Measurements from ENCODE around the gene PEX7. TPM values are rescaled to one million over a fixed set of nuclear protein-coding genes. Genes with fewer than 3 reads are reported as not detected.
"Not testable (repeated sequence)": the region's sequence is repeated elsewhere in the genome, so short reads cannot be mapped to it uniquely, and the experiment has no call there.

Gene PEX7
- polyA plus RNA-seq, 1 experiment: 8.9 TPM

DNA sequence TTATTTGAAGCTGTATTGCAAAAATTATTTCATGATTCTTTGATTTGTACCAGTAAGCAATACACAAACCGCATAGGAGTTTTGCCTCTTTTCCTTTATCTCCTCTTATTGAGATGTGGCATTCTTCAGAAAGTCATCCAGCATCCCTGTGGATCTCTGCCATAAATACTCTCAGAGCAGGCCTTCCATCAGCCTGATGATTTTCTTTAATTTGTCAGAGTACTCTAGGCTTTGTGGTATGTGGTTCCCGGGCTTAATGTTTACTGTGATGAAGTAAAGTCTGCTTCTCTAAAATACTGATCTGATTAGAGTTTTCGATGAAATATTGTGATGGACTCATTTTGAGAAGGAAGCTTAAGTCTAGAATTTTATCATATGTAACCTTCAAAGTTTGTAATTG lies 68.6 kb downstream of the PEX7 start:
- Histone ChIP-seq H3K4me3 (ENCODE audit: low read depth, low read length) (no peak overlapping the region), H3K27me3 (ENCODE audit: control insufficient read depth, insufficient read depth, low read length) (no peaks in the 10 kb centered on the region), H3K9me3 (ENCODE audit: control insufficient read depth, insufficient read depth, low read length) (no peaks in the 10 kb centered on the region), H3K27ac (ENCODE audit: low read depth, low read length) (no peak overlapping the region)
- POLR2A ChIA-PET: interaction anchor here (0.6 kb wide), 1 partner anchor 9 kb away, joined by 5 read pairs; no protein-coding TSS in a partner anchor
- CTCF ChIA-PET: interaction anchor here (2.2 kb wide), 1 partner anchor 46 kb away, joined by 7 read pairs; no protein-coding TSS in a partner anchor
- no peak for DNase-seq (ENCODE audit: low read depth, low spot score)
- TF ChIP-seq, protein P1, sequence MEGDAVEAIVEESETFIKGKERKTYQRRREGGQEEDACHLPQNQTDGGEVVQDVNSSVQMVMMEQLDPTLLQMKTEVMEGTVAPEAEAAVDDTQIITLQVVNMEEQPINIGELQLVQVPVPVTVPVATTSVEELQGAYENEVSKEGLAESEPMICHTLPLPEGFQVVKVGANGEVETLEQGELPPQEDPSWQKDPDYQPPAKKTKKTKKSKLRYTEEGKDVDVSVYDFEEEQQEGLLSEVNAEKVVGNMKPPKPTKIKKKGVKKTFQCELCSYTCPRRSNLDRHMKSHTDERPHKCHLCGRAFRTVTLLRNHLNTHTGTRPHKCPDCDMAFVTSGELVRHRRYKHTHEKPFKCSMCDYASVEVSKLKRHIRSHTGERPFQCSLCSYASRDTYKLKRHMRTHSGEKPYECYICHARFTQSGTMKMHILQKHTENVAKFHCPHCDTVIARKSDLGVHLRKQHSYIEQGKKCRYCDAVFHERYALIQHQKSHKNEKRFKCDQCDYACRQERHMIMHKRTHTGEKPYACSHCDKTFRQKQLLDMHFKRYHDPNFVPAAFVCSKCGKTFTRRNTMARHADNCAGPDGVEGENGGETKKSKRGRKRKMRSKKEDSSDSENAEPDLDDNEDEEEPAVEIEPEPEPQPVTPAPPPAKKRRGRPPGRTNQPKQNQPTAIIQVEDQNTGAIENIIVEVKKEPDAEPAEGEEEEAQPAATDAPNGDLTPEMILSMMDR (IDR thresholded peaks at IDR 0.05; ENCODE audit: low read depth, low read length): no peak

DNA sequence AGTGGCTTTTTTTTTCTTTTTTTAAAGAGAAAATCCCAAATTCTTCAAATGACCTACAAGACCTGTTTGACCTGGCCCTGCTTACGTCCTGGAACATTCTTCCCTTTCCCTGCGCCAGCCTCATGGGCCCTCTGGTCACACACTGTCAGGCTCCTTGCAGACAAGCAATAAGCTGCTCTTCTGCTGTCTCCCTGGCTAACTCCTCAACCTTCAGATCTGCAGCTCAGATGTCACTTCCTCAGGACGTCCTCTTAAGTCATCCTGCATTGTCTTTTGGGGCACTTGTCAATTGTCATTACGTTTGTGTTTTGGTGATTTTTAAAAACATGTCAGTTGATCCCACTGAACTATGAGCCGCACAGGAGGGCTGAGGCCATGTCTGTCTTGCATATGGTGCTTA lies 70.8 kb downstream of the PEX7 start:
- CTCF ChIA-PET: no interaction called here
- TF ChIP-seq, protein P1 (IDR thresholded peaks at IDR 0.05; ENCODE audit: low read depth, low read length): no peak
- POLR2A ChIA-PET: no interaction called here

DNA sequence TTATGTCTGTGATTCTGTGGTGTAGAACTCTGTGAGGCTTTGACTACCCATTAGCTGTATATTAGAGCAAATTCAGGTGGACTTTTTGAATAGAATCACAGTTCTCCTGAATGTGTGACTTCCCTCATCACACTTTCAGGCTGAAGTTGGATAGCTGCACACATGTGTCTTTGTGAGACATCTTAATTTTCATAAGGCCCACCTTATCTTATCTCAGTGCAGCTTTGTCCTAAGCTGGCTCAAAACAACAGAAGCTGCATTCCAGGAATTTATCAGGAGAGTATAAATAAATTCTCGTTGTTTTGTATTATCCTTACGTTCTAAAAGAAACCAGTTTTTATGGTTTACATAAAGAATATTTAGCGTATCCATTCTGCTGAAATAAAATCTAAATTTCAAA lies 73.5 kb downstream of the PEX7 start:
- ChIA-PET CTCF (interaction anchor here (1.0 to 1.4 kb wide), 2 partner anchors 50 to 73 kb away, joined by 3 to 5 read pairs; no protein-coding TSS in a partner anchor), POLR2A (no interaction called here)
- no peaks in the 10 kb centered on the region for H3K9me3 ChIP-seq (ENCODE audit: control insufficient read depth, insufficient read depth, low read length)
- H3K27me3 ChIP-seq (ENCODE audit: control insufficient read depth, insufficient read depth, low read length): no peaks in the 10 kb centered on the region
- TF ChIP-seq, protein P1 (IDR thresholded peaks at IDR 0.05; ENCODE audit: low read depth, low read length): no peak
- H3K4me3 ChIP-seq (ENCODE audit: low read depth, low read length): no peak overlapping the region
- no peak overlapping the region for H3K27ac ChIP-seq (ENCODE audit: low read depth, low read length)
- DNase-seq (ENCODE audit: low read depth, low spot score): no peak

More for the DNA sequence above, 70.8 kb downstream of the PEX7 start:
- DNase-seq (ENCODE audit: low read depth, low spot score): no peak
- no peaks in the 10 kb centered on the region for H3K9me3 ChIP-seq (ENCODE audit: control insufficient read depth, insufficient read depth, low read length)
- no peak overlapping the region for H3K4me3 ChIP-seq (ENCODE audit: low read depth, low read length)
- no peak overlapping the region for H3K27ac ChIP-seq (ENCODE audit: low read depth, low read length)
- no peaks in the 10 kb centered on the region for H3K27me3 ChIP-seq (ENCODE audit: control insufficient read depth, insufficient read depth, low read length)

DNA sequence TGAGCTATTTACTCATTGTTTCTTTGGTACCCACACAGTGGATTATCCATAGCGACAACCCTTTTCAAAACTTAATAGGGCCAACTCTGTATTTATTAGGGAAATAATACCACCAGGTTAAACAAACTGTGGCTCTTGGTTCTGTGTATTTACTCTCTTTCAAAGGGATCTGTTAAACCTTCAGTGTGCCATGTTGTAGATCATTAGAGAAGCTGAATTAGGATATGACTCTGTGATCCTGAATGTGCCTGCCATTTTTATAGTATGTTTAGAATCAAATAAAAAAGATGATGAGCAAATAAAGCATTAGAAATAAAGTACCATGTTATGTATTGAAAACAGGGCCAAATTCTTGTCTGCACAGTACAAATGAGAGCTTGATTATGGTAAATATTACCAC lies 74.7 kb downstream of the PEX7 start:
- Histone ChIP-seq H3K9me3 (ENCODE audit: control insufficient read depth, insufficient read depth, low read length) (no peaks in the 10 kb centered on the region), H3K27me3 (ENCODE audit: control insufficient read depth, insufficient read depth, low read length) (no peaks in the 10 kb centered on the region), H3K4me3 (ENCODE audit: low read depth, low read length) (no peak overlapping the region), H3K27ac (ENCODE audit: low read depth, low read length) (no peak overlapping the region)
- CTCF ChIA-PET: interaction anchor here (0.6 to 1.4 kb wide), 2 partner anchors 74 to 119 kb away, joined by 3 to 5 read pairs; no protein-coding TSS in a partner anchor
- TF ChIP-seq, protein P1 (IDR thresholded peaks at IDR 0.05; ENCODE audit: low read depth, low read length): no peak
- no peak for DNase-seq (ENCODE audit: low read depth, low spot score)
- POLR2A ChIA-PET: no interaction called here

DNA sequence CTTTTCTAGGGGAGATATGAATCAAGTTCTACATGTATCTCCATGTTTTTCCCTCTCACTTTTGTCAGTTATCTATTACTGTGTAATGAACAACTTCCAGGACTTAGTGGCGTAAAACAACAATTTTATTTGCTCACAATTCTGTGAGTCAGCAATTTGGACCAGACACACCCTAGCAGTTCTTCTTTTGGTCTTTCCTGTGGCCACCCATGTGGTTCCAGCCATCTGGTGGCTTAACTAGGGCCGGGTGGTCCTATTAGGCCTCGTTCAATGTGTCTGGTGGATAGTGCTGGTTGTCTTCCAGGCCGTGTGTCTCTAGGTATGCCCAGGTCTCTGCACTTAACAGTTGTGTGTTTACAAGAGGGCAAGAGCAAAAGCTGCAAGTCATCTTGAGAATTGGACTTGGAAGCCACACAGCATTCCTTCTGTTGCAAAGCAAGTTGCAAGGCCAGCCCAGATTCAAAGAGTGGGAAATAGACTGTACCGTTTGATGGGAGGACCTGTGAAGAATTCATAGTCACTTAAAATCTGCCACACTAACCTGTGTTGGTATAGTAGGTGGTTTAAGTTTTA lies 78.9 kb downstream of the PEX7 start:
- Histone ChIP-seq H3K27ac (ENCODE audit: low read depth, low read length) (no peak overlapping the region), H3K9me3 (ENCODE audit: control insufficient read depth, insufficient read depth, low read length) (no peaks in the 10 kb centered on the region), H3K27me3 (ENCODE audit: control insufficient read depth, insufficient read depth, low read length) (no peaks in the 10 kb centered on the region), H3K4me3 (ENCODE audit: low read depth, low read length) (no peak overlapping the region)
- ChIA-PET CTCF (no interaction called here), POLR2A (no interaction called here)
- no peak for DNase-seq (ENCODE audit: low read depth, low spot score)
- TF ChIP-seq, protein P1 (IDR thresholded peaks at IDR 0.05; ENCODE audit: low read depth, low read length): no peak

DNA sequence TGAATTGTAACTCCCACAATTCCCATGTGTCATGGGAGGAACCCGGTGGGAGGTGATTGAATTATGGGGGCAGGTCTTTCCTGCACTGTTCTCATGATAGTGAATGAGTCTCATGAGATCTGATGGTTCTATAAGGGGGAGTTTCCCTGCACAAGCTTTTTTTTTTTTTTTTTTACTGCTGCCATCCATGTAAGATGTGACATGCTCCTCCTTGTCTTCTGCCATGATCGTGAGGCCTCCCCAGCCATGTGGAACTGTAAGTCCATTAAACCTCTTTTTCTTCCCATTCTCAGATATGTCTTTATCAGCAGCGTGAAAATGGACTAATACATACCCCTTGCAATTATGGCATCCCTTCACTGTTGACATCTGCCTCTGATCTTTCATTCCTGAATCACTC lies 82.1 kb downstream of the PEX7 start:
- POLR2A ChIA-PET; H3K9me3 ChIP-seq (ENCODE audit: control insufficient read depth, insufficient read depth, low read length); H3K27ac ChIP-seq (ENCODE audit: low read depth, low read length); H3K4me3 ChIP-seq (ENCODE audit: low read depth, low read length); DNase-seq (ENCODE audit: low read depth, low spot score); H3K27me3 ChIP-seq (ENCODE audit: control insufficient read depth, insufficient read depth, low read length); CTCF ChIA-PET: not testable (repeated sequence)
